ENCODE measurements around the gene ANTKMT.

Gene ANTKMT

DNA sequence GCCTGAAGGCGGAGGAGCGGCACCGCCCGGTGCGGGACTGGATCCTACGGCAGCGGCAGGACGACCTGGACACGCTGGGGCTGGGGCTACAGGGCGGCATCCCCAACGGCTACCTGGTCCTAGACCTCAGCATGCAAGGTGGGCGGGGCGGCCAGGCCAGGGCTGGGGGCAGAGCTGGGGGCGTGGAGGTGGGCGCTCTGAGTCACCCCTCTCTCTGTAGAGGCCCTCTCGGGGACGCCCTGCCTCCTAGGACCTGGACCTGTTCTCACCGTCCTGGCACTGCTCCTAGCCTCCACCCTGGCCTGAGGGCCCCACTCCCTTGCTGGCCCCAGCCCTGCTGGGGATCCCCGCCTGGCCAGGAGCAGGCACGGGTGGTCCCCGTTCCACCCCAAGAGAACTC lies 47.5 kb downstream of the ANTKMT start:
- DNase-seq (ENCODE audit: low read depth), result no peak
- TF ChIP-seq, protein P1, sequence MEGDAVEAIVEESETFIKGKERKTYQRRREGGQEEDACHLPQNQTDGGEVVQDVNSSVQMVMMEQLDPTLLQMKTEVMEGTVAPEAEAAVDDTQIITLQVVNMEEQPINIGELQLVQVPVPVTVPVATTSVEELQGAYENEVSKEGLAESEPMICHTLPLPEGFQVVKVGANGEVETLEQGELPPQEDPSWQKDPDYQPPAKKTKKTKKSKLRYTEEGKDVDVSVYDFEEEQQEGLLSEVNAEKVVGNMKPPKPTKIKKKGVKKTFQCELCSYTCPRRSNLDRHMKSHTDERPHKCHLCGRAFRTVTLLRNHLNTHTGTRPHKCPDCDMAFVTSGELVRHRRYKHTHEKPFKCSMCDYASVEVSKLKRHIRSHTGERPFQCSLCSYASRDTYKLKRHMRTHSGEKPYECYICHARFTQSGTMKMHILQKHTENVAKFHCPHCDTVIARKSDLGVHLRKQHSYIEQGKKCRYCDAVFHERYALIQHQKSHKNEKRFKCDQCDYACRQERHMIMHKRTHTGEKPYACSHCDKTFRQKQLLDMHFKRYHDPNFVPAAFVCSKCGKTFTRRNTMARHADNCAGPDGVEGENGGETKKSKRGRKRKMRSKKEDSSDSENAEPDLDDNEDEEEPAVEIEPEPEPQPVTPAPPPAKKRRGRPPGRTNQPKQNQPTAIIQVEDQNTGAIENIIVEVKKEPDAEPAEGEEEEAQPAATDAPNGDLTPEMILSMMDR (conservative IDR thresholded peaks at IDR 0.05; ENCODE audit: control insufficient read depth, insufficient read depth, low read depth, low read length), result no peak
- no peak overlapping the region for H3K4me3 ChIP-seq (ENCODE audit: control insufficient read depth, low read depth, low read length)

DNA sequence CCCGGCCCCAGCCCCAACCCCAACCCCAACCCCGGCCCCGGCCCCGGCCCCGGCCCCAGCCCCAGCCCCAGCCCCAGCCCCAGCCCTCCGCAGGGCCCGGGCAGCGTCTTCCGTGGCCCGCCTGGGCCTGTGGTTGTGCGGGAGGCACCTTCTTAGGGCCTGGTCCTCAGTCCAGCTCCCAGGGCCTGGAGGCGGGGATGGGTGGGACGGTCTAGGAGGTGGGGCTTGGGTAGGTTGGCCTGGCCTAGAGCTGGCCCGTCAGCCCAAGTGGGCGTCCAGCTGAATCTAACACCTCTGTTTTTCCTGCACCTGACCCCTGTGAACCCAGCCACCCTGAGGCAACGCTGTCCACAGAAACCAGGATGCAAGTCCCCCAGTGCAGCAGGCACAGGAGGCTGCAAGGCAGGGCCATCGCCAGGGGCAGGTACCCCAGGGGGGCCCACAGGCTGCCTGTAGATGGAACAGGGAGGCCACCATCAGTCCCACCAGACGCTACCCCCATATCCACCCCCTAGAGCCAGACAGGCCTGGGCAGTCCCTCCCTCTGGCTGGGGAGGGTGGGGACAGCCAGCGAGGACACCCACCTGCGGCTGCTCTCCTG lies 48.3 kb downstream of the ANTKMT start:
- TF ChIP-seq, protein P1 (conservative IDR thresholded peaks at IDR 0.05; ENCODE audit: control insufficient read depth, insufficient read depth, low read depth, low read length), result no peak
- DNase-seq (ENCODE audit: low read depth), result no peak
- no peak overlapping the region for H3K4me3 ChIP-seq (ENCODE audit: control insufficient read depth, low read depth, low read length)

DNA sequence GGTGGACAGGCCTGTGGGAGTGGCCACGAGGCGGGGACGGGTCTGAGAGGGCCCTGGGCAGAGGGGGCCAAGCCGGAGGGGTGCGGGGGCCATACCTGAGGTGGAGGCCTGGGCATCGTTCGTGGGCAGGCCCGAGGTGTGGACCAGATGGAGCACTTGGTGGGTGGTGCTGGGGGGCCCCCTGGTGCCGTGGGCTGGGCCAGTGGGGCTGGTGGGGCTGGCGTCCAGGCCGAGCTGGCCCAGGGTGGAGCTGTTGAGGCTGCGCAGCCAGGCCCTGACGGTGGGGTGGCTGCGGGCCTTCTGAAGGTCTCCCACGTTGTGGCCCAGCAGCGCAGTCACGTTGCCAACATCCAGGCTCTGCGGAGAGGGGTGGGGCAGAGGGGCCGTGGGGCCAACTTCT lies 49.0 kb downstream of the ANTKMT start:
- DNase-seq (ENCODE audit: low read depth), result no peak
- H3K4me3 ChIP-seq (ENCODE audit: control insufficient read depth, low read depth, low read length), result no peak overlapping the region
- TF ChIP-seq, protein P1 (conservative IDR thresholded peaks at IDR 0.05; ENCODE audit: control insufficient read depth, insufficient read depth, low read depth, low read length), result no peak

DNA sequence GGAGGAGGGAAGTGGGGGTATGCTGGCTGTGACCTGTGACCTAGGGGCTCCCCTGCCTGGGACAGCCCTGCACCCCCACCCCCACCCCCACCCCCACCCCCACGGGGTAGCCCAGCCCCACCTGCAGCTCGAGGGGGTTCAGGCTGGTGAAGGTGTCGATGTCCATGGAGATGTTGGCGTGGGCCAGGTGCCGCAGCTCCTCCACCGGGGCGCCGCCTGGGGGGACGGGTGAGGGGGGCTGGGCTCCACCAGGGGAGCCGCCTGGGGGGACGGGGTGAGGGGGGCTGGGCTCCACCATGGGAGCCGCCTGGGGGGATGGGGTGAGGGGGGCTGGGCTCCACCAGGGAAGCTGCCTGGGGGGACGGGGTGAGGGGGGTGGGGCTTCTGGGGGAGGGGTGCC lies 49.5 kb downstream of the ANTKMT start:
- H3K4me3 ChIP-seq (ENCODE audit: control insufficient read depth, low read depth, low read length), result no peak overlapping the region
- TF ChIP-seq, protein P1 (conservative IDR thresholded peaks at IDR 0.05; ENCODE audit: control insufficient read depth, insufficient read depth, low read depth, low read length), result no peak
- no peak for DNase-seq (ENCODE audit: low read depth)

Measured in fibroblast of mammary gland (primary cell).